NCI-H774 (cell line): Measurements from ENCODE around the gene OTOS.

ENCODE experiments used
- DNase-seq: peaks from one replicate; lab custom pipeline; 2025; lab: John Stamatoyannopoulos, UW

Gene OTOS

GRCh38 chr2:240140511-240140910, at the start of gene OTOS:
OTOS (minus strand) TSS chr2:240140658; CDS start chr2:240140326, 332 bp downstream.
- no peak for DNase-seq

DNA sequence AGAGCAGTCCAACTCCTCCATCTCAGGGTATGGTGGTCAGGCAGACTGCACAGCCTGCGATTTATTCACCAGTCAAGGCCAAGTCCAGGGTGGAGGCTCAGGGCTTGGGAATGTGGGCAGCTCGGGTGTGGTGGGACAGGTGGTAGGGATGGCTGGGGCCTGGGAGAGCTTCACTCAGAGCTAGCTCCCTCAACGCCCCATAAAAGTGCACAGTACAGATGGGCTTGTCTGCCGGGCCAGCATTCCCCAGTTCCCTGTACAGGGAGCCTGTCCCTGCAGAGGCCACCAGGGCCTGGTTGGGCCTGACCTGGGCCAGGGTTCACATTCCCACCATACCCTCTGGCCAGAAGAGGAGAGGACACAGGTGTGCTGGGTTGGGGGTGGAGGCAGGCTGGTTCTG, 49.2 kb upstream of the OTOS start:
- no peak for DNase-seq

GRCh38 chr2:240187989-240188590, 47.6 kb upstream of the OTOS start:
- DNase-seq: no peak

- DNase-seq: no peak
Observed at GRCh38 chr2:240186191-240186725, 45.8 kb upstream of the OTOS start.

DNA sequence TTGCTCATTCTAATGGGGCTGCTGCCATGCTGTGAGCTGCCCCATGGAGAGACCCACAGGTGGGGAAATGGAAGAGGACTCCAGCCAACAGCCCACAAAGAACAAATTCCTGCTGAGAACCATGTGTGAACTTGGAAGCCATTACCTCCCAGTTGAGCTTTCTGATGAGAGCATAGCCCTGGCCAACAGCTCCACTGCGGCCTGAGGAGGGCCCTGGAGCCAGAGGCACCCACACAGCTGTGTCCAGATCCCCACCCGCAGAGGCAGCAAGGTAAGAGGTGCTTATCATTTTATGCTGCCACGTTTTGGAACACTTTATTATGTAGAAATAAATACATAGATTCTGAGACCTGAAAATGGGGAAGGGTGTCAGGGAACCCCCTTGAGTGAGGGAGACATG, 44.2 kb upstream of the OTOS start:
- no peak for DNase-seq

GRCh38 chr2:240183875-240184590, 43.6 kb upstream of the OTOS start:
- DNase-seq: no peak

GRCh38 chr2:240183006-240183874, 42.8 kb upstream of the OTOS start:
- no peak for DNase-seq

DNA sequence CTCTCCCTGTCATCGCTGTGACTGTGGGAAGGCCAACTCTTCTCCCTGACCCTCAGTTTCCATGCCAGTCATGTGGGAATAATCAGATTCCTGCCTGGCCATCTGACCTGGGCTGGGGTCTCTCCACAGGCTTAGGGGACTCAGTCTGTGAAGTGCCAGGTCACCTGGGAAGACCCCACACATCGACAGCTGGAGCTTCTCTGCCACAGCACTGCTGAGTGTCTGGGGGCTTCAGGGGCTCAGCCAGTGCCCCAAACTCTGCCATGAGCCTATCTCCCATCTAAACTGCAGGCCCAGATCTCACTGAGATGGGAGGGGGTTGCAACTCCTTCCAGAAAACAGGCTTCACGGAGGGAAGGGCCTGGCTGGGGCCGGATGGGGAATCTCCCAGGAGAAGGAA, 42.0 kb upstream of the OTOS start:
- no peak for DNase-seq

- no peak for DNase-seq
Observed at GRCh38 chr2:240182001-240182400, 41.5 kb upstream of the OTOS start.

DNA sequence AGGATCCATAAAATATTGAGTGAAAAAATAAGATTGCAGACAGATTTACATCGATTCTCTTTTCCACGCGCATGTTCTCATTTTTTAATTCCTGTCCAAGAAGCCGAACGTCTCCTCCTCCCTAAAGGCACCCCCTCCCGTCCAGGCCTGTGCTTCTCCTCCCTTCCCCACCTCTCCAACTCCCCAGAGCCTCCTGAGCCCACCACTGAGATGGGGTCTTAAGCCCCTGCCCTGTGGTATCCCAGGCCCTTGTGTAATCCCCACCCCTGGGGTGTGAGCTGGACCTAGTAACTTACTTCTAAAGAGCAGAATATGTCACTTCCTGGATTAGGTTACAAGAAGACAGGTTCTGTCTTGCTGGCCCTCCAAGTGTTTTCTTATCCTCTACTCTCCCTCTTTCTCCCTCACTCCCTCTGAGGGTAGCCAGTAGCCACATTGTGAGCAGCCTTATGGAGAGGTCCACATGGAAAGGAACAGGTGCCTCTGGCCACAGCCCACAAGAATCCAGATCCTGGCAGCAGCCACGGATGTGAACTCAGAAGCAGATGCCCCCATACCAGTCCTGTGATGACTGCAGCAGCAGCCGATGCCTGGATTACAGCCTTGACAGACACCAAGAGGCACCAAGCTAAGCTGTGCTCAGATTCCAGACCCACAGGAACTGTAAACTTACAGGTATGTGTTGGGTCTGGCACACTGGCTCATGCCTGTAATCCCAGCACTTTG, 39.6 kb upstream of the OTOS start:
- no peak for DNase-seq

- no peak for DNase-seq
Observed at GRCh38 chr2:240179186-240179815, 38.8 kb upstream of the OTOS start.

- no peak for DNase-seq
Observed at GRCh38 chr2:240178564-240178963, 38.1 kb upstream of the OTOS start.

DNA sequence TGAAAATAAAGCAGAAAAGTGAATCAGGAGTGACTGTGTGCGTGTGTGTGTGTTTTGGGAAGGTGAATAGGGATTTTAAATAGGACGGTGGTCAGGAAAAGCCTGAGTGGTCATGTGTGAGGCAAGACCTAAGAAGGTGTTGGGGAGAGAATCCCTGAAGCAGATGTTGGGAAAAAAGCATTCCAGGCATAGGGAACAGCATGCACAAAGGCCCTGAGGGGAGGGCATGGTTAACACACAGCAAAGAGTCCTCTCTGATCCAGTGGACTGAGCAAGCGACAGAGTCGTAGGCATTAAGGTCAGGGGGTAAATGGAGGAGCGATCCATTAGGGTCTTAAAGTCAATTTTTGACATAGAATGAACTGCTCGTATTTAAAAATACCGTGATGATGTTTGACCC, 34.0 kb upstream of the OTOS start:
- no peak for DNase-seq

GRCh38 chr2:240172071-240172895, 31.8 kb upstream of the OTOS start:
- DNase-seq: no peak

DNA sequence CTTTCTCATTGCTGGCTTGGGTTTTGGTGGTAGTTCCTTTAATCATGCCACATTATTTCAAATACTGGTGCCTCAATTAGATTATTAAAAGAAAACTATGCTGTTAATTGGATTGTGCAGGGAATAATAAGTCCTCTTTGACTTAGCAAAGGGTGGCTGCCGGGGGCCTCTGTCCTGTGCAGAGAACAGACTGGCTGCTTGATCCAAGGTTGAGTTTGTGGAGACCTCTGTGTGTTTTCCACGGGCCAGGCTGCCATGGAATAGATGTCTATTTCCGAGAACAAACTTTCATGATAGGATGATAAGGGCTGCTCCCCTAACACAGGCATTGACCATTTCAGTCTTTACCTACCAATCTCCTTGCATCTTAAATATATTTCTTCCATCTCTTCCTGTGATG, 30.4 kb upstream of the OTOS start:
- no peak for DNase-seq

- DNase-seq: no peak
Observed at GRCh38 chr2:240170354-240170735, 29.9 kb upstream of the OTOS start.

GRCh38 chr2:240169486-240170353, 29.3 kb upstream of the OTOS start:
- no peak for DNase-seq

GRCh38 chr2:240168546-240169361, 28.3 kb upstream of the OTOS start:
- DNase-seq: no peak

- DNase-seq: no peak
Observed at GRCh38 chr2:240168041-240168440, 27.6 kb upstream of the OTOS start.
